ENCODE results near the gene WDR82.
A peak's percentile ranks its signal among the peaks of the same experiment; 100 is the strongest.

WDR82 gene

GRCh38 chr3:52238193-52238760 lies 40.2 kb downstream of the WDR82 start:
- DNase-seq (ENCODE audit: low spot score) = no peak

DNA sequence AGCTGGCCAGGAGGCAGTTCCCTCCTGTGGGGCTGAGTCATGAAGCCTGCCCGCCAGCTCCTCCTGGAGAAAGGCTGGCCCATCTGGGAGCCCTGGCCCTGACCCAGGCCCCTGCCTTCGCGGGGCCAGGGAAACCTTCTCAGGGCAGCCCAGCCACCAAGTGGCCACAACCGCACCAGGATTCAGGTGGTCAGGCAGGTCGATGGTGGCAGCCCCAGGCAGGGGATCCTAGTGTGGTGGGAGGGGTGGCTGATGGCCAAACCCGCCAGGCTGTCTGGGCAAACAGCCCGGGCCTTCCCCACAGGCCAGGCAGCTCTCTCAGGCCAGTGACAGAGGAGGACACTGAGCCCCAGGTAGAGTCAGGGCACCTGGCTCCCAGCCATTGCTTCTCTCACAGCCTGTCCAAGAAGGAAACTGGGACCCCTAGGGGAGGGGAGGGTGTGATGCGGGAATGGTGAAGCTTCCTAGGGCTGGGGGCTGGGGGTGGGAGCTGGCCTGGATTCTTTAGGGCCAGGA lies 40.7 kb downstream of the WDR82 start:
- DNase-seq (ENCODE audit: low spot score) = no peak

- no peak for DNase-seq (ENCODE audit: low spot score)
Measured at GRCh38 chr3:52237006-52237656, 41.3 kb downstream of the WDR82 start.

DNA sequence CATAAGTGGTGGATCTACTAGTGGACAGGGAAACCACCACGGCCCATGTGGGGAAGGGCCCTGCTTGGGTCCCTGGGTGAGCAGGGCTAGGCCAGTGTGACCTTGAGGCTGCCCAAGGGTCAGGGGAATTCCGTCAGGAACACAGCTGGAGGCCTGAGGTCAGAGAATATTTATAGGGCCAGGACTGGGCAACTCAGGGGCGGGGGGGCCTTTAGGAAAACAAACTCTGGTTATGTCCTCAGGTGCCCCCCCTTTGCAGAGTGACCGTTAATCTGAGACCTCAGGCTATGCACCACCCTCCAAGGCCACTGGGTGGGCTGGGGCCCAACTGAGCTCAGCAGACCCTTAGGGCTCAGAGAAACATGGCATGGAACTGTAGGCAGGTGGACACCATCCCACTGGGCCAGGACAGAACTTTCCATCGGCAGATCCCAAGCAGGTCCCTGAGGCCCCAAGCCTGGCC lies 42.0 kb downstream of the WDR82 start:
- DNase-seq (ENCODE audit: low spot score) = no peak

DNA sequence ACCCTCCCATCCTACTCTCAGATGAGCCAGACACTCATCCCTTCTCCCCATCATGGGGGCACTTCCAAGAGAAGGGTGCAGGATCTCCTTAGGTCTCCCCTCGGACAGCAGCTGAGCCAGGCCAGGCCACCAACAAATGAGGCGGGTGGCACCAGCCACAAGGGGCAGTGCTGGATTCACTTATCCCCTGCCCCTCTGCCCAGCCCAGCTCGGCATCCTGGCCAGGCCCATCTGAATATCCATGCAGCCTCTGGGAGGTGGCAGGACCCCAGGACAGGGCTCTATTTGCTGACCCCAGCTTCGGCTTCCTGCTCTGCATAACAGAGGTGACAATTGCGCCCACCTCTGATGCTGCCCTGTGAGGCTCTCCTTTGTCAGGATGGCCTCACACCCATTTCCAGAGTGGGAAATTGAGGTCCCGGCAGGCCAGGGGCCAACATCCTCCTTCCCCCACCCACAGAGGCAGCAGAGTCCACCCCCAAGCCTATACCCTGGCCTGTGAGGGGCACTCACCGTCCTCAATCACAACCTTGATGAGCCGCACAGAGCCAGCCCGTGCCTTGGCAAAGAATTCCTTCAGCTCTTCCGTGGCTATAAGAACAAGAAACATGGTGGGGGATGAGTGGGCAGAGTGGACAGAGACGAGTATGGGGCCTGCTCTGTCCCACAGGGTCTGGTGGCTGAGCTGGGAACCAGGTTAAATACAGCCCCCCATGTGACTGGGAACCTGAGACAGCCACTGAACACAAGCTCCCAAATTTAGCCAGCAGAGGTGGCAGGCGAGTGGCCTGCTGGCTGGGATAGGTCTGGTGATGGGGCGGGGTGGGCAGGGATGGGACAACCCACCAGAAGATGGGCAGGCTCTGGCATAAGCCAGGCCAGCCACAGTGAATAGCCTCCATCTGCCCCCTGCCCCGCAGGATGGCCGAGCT lies 43.7 kb downstream of the WDR82 start:
- DNase-seq (ENCODE audit: low spot score) = no peak

DNA sequence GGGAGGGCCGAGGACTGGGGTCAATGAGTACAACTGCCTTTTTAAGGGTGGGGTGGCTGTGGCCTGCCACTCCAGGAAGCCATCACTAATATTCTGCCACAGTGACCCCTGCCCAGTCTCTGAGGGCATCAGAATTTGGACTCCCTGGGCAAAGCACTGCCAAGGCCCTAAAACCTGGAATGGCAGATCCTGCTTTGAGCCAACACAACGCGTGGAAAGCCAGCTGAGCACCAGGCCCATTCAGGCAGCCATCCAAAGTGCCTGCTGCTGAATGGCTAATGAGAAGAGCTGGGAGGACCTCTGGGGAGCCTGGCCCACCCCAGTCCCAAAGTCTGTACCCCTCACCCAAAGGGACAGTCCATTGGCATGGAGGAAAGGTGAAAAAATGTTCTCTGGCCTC lies 44.5 kb downstream of the WDR82 start:
- no peak for DNase-seq (ENCODE audit: low spot score)

DNA sequence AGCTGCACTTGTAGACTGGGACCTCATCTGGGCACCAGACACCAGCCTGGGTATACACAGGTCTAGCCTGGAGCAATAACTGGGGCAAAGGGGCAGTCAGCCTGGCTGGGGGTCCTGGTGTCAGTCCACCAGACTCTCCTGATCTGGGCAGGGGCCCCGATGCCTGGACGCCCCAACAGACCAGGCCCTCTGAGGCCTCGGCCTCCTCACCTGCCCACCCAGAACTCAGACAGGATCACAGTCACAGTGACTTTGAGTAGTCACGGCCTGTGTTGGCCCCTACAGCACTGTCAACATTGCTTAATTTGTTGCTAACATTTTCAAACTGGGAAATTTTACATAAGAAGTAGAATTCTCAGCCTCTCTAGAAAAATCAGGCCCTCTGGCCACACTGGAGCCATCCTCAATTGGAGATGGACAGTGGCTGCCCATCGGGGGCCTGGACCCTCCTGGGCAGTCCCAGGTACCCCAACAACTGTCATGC lies 45.3 kb downstream of the WDR82 start:
- no peak for DNase-seq (ENCODE audit: low spot score)

DNA sequence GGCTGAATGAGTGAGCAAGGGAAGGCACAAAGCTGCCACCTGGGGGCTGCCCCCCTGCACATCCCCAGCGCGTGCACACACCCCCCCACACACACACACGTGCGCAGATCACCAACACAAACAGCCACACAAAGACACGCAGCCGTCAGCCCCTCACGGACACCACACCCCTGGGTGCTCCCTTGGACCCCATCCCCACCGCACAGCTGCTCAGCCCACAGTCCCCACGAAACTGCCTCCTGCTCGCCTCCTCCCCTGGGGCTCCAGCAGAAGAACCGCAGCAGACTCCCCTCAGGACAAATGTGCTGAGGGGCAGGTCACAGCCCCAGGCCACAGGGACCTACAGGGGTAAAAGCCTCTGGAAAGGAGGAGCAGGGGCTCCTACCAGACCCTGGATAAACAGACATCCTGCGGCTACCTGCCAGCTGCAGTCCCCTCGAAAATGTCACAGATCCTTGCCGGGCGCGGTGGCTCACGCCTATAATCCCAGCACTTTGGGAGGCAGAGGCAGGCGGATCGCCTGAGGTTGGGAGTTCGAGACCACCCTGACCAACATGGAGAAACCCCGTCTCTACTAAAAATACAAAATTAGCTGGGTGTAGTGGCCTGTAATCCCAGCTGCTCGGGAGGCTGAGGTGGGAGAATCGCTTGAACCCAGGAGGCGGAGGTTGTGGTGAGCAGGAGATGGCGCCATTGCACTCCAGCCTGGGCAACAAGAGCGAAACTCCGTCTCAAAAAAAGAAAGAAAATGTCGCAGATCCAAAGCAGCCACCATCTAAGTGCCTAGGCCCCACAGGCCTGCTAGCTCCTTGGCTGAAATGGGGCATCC lies 46.0 kb downstream of the WDR82 start:
- DNase-seq (ENCODE audit: low spot score) = no peak

DNA sequence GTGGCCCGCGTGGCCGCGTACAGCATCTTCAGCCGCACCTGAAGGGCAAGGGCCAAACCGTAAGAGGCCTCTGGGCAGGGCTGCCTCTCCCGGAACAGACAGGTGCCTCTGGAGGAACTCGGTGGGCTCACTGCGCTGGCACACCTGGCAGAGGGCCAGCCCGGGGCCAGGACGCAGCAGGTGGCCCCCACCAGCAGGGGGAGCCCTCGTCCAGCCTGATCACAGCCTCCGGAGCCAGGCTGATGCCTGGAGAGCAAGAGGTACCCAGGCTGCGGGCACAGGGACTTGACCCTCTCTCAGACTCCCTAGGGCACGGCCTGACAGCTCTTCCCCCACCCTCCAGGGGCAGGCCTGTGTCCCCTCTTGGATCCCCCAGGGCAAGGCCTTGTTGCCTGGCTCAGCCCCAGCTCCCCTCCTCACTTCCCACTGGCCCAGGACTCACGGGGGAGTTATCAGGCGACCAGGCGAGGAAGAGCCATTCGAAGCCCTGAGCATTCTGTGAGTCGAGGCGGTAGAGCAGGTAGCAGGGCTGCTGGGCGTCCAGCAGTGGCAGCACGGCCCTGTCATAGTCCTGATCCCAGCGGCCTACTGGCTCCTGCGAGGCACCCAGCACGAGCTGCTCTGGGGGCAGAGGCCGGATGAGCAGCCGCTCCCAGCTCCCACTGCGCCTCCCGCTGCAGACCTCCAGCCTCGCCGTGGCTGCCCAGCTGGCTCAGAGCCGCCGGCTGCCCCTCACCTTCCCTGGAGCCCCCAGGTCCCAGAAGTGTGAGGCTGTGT lies 46.8 kb downstream of the WDR82 start:
- DNase-seq (ENCODE audit: low spot score) = peak; percentile 88

DNA sequence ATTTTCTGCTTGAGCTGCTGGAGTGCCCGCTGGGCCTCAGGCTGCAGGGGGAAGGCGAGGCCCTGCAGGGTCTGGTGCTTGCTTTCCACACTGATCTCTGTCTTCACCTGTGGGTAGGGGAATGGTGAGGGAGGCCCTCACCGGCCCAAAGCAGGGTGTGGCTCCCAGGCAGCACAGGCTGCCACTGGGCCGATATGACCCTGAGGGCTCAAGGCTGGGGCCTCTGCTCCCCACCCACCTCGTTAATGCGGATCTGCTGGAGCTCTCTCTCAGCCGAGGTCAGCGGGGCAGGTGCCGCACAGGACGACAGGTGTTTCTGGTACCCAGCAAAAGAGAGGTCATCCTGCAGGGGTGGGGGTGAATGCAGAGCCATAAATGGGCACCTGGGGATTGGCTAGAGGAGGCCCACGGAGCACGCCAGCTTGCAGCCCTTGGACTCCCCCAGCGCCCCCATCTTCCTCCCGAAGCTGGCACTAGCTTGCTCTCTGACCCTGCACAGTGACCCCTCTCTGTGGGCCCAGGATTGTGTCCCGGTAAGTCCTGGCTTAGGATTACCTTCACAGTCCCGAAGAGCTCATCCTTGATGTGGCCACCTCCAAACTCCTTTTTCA lies 47.5 kb downstream of the WDR82 start:
- DNase-seq (ENCODE audit: low spot score) = no peak

DNA sequence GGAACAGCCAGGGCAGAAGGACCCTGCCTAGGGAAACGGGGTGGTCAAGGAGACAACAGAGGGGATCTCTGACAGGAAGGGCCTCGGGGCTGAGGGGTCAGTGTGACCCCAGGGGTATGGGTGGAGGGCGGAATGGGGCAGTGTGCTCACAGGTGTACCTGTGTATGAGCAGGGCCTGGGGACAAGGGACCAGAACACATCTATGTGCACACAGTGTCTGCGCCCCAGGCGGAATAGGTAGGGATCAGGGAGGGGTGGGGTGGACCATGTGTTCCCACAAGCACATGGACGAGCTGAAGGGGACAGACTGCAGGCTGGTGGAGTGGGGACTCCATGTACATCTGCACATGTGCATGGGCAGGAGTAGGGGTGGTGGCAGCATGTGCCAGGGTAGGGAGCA lies 48.0 kb downstream of the WDR82 start:
- DNase-seq (ENCODE audit: low spot score) = no peak

GRCh38 chr3:52229656-52230055 lies 48.8 kb downstream of the WDR82 start:
- no peak for DNase-seq (ENCODE audit: low spot score)

GRCh38 chr3:52228751-52229291 lies 49.6 kb downstream of the WDR82 start:
- DNase-seq (ENCODE audit: low spot score) = no peak

- DNase-seq (ENCODE audit: low spot score) = no peak
Measured at GRCh38 chr3:52228266-52228665, 50.2 kb downstream of the WDR82 start.

- DNase-seq (ENCODE audit: low spot score) = no peak
Measured at GRCh38 chr3:52227766-52228165, 50.7 kb downstream of the WDR82 start.

DNA sequence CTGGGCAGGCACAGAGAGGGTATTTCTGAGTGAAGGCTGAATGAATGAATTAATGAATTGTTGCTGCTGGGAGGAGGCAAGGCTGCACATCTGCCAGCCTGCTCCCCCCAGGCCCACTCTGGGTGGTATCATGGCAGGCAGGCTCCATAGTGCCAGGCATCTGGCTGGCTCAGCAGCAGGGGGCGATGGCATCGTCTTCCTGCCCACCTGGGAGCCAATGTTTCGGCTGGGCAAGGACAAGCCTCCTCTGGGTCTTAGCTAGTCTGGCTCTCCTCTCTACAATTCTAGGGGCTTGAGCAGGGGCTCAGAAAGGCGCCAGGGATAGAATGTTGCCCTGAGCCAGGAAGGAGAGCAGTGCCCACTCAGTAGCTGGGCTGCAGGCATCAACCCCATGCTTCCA lies 51.3 kb downstream of the WDR82 start:
- DNase-seq (ENCODE audit: low spot score) = no peak

DNA sequence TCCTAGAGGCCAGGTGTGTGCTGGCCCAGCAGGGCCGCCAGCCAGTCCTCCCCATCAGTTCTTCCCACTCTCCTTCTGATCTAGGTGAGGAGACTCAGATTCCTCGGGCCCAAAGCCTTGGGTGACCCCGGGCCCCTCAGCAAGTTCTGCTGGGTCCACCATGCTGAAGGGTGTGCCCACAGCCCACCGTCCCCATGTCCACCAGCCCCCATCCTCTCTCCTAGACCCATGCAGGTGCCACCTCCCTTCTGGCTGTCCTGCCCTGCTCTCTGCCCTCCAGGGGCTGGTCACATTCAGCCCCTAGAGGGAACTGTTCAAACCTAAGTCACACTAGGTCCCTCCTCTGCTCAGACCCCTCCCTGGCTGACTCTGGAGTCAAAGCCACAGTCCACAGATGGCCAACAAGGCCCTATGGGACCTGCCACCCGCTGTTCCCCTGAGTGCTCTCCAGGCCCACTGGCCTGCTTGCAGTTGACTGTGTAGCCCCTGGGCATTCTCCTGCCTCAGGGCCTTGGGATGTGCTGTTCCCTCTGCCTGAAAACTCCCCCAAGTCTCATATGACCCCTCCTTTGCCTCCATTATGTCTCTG lies 52.1 kb downstream of the WDR82 start:
- no peak for DNase-seq (ENCODE audit: low spot score)

GRCh38 chr3:52225452-52226228 lies 52.8 kb downstream of the WDR82 start, which contains the start of gene TLR9:
TSS of gene TLR9 (minus strand) at chr3:52225645. CDS start at chr3:52225529, 116 bp downstream.
- no peak for DNase-seq (ENCODE audit: low spot score)
